HCT116 (cell line): ENCODE measurements around the gene NEK6. TPM values are rescaled to one million over a fixed set of nuclear protein-coding genes. Genes with fewer than 3 reads are reported as not detected.

ENCODE experiments used
- ATAC-seq: fragments of 200-7000 bp; cut with Tn5 transposase; 2 replicates; pipeline ENCODE4 v1.9.1; 2020; ENCODE audit warnings: mild to moderate bottlenecking, moderate library complexity
- BruUV-seq: library from RNA; stranded (reverse); fragments of 400-500 nt; replicated peaks from 2 replicates; lab custom pipeline; 2021; lab: Mats Ljungman, UMichigan
- CTCF ChIA-PET: fragments of 300-600 bp; sonication (Branson Sonifier 250); formaldehyde crosslinking; loops from one replicate; lab custom pipeline; 2021; ENCODE audit warnings: antibody characterized with exemption; lab: Charles Lee
- POLR2A ChIA-PET: fragments of 300-600, 350-600 bp; sonication (Branson Sonifier 250); formaldehyde crosslinking; loops from one replicate; lab custom pipeline; 2021; ENCODE audit warnings: antibody characterized with exemption; lab: Charles Lee
- RAD21 ChIA-PET, 2 experiments: fragments of 300-600 bp; sonication (Branson Sonifier 250); formaldehyde crosslinking; loops; one replicate each; lab custom pipeline; 2023; ENCODE audit warnings: low total read pairs in 2 of 2; ENCODE audit not compliant: uncharacterized antibody in 2 of 2, unreplicated experiment in 2 of 2, low non-redundant PET in 1 of 2; lab: Charles Lee
- DNase-seq: peaks from one replicate; pipeline ENCODE4 v3.0.0-alpha.2; 2010; ENCODE audit warnings: low read depth, low spot score
- H2AFZ ChIP-seq: fragments of 200-600 bp; shearing (Covaris generic), sonication (generic); 2 replicates; pipeline ENCODE4 v1.6.1; 2017; ENCODE audit warnings: low read depth, mixed run types, mixed read lengths, antibody characterized with exemption, low read length; ENCODE audit not compliant: poor library complexity, severe bottlenecking
- H3K27ac ChIP-seq: 2 replicates; pipeline ENCODE4 v1.5.1; 2012; ENCODE audit warnings: low read depth, low read length
- H3K27me3 ChIP-seq: fragments of 200-600 bp; sonication (generic); 2 replicates; pipeline ENCODE4 v1.6.1; 2016; ENCODE audit warnings: mixed run types, low read length, mixed read lengths; ENCODE audit not compliant: insufficient read depth
- H3K36me3 ChIP-seq, 2 experiments: fragments of 200-500 bp in 1 of 2; fragments of 200-600 bp in 1 of 2; sonication (Bioruptor generic) in 1 of 2; sonication (generic) in 1 of 2; 2 replicates each; pipeline versions ENCODE4 v1.5.1 to v1.6.1; 2014 to 2016; ENCODE audit warnings: low read length in 2 of 2, inconsistent platforms in 1 of 2, mixed read lengths in 1 of 2, mixed run types in 1 of 2; ENCODE audit not compliant: insufficient read depth in 2 of 2, control insufficient read depth in 1 of 2
- H3K4me1 ChIP-seq, 2 experiments: fragments of 200-600 bp in 1 of 2; sonication (generic) in 1 of 2; 2 replicates each; pipeline versions ENCODE4 v1.5.1 to v1.6.1; 2012 to 2017; ENCODE audit warnings: low read length in 2 of 2, inconsistent platforms in 1 of 2, mild to moderate bottlenecking in 1 of 2, mixed read lengths in 1 of 2, mixed run types in 1 of 2, moderate library complexity in 1 of 2; ENCODE audit not compliant: insufficient read depth in 2 of 2, control insufficient read depth in 1 of 2
- H3K4me2 ChIP-seq: fragments of 200-600 bp; sonication (generic); 2 replicates; pipeline ENCODE4 v1.6.1; 2017; ENCODE audit warnings: mixed run types, low read length, mixed read lengths
- H3K4me3 ChIP-seq, 2 experiments: fragments of 200-600 bp in 1 of 2; sonication (generic) in 1 of 2; replicated peaks in 1 of 2; 2 replicates each; pipeline ENCODE4 v1.5.1; 2011 to 2016; ENCODE audit warnings: low read length in 2 of 2, control low read depth in 1 of 2, low read depth in 1 of 2, mild to moderate bottlenecking in 1 of 2, mixed read lengths in 1 of 2, mixed run types in 1 of 2
- H3K79me2 ChIP-seq: fragments of 200-600 bp; sonication (generic); 2 replicates; pipeline ENCODE4 v1.6.1; 2017; ENCODE audit warnings: mild to moderate bottlenecking, mixed run types, low read length, moderate library complexity, mixed read lengths; ENCODE audit not compliant: insufficient read depth
- H3K9ac ChIP-seq: fragments of 200-600 bp; sonication (generic); 2 replicates; pipeline ENCODE4 v1.6.1; 2016; ENCODE audit warnings: low read length, mixed read lengths
- H3K9me2 ChIP-seq: fragments of 200-600 bp; sonication (generic), shearing (Covaris generic); 2 replicates; pipeline ENCODE4 v1.6.1; 2017; ENCODE audit warnings: mixed run types, mild to moderate bottlenecking, moderate library complexity; ENCODE audit not compliant: insufficient read depth
- H3K9me3 ChIP-seq, 2 experiments: fragments of 200-500 bp in 1 of 2; fragments of 200-600 bp in 1 of 2; sonication (Bioruptor generic) in 1 of 2; sonication (generic) in 1 of 2; 2 replicates each; pipeline ENCODE4 v1.6.1; 2014 to 2017; ENCODE audit warnings: low read length in 2 of 2, mixed read lengths in 2 of 2, inconsistent platforms in 1 of 2, low read depth in 1 of 2, mild to moderate bottlenecking in 1 of 2, mixed run types in 1 of 2, moderate library complexity in 1 of 2; ENCODE audit not compliant: control insufficient read depth in 1 of 2, insufficient read depth in 1 of 2
- H4K20me1 ChIP-seq: fragments of 200-600 bp; sonication (generic), shearing (Covaris generic); 2 replicates; pipeline ENCODE4 v1.6.1; 2017; ENCODE audit warnings: mixed run types, mild to moderate bottlenecking, moderate library complexity; ENCODE audit not compliant: insufficient read depth
- ATF3 ChIP-seq: IDR thresholded peaks from 2 replicates; pipeline ENCODE4 v1.6.1; 2012
- FOSL1 ChIP-seq: IDR thresholded peaks from 2 replicates; pipeline ENCODE4 v1.6.1; 2012; ENCODE audit warnings: low read depth
- MAX ChIP-seq: IDR thresholded peaks from 2 replicates; pipeline ENCODE4 v1.6.1; 2012
- POLR2A ChIP-seq: IDR thresholded peaks from 2 replicates; pipeline ENCODE4 v1.7.0; 2011; ENCODE audit warnings: borderline replicate concordance; ENCODE audit not compliant: insufficient read depth, insufficient read length; ENCODE audit errors: extremely low read depth
- POLR2AphosphoS5 ChIP-seq: IDR thresholded peaks from 2 replicates; pipeline ENCODE4 v1.6.1; 2011; ENCODE audit warnings: mild to moderate bottlenecking, low read depth, low read length, moderate library complexity
- SP1 ChIP-seq: IDR thresholded peaks from 2 replicates; pipeline ENCODE4 v1.6.1; 2012; ENCODE audit warnings: low read depth
- intact Hi-C: fragments of 100-400 bp; cut with micrococcal nuclease; formaldehyde crosslinking; loops from 2 replicates; pipeline ENCODE4 v1.10.0; 2022
- total RNA-seq: library from RNA; stranded (reverse); gene quantifications from one replicate; pipeline ENCODE4 v1.2.1, GENCODE V29; 2021; ENCODE audit not compliant: unreplicated experiment
- TF ChIP-seq, protein P1 (sequence below): IDR thresholded peaks from 2 replicates; pipeline ENCODE4 v1.6.1; 2012; ENCODE audit warnings: low read depth

The NEK6 gene
- total RNA-seq, 1 experiment from 2014 or later, result 40.8 TPM

DNA sequence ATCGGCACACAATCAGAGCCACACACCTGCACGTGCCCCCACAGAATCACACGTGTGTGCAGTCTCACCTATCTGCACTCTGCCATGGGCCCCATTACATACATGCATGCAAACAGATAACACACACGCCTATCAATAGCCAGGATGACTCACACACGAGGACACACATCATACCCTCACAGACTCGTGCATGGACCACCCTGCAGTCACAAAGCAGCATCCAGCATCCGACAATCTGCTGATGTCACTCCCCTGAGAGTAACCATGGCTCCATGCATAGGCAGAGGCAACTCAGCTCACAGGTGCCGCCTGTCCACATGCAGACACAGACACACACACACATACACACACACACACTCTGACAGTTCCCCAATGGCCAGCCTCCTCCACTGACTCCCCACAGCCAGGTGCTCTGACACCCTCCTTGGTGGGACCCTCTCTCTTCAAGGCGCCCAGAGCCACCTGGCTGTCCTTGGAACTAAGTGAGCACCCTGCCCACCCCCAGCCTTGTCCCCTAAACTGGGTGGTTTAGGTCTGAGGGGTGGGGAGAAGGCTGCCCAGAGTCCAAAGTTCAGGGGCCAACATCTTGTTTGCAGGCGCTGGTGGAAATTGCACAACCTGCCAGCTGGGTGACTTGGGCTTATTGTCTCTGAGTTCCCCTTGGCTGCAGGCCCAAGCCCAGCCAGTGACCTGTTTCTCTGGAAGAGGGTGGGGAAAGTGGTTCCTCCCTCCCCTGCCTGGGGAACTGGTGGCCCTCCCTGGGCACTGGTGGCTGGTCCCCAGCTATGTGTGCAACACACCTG lies 34.6 kb upstream of the NEK6 start:
- H3K9me2 ChIP-seq, result no peaks in the 10 kb centered on the region

GRCh38 chr9:124225945-124226344 lies 31.8 kb upstream of the NEK6 start:
- H3K4me1 ChIP-seq, result peaks cover 7 to 15% of the 10 kb centered on the region in 2 experiments; a peak in 3 of 4 replicates
- H3K4me2 ChIP-seq, result no peak overlapping the region
- POLR2A ChIA-PET, result no interaction called here
- H2AFZ ChIP-seq, result no peak overlapping the region
- no peak for ATAC-seq
- CTCF ChIA-PET, result no interaction called here
- H3K27ac ChIP-seq, result no peak overlapping the region
- intact Hi-C loops, result no loop called here
- H3K9ac ChIP-seq, result no peak overlapping the region
- H4K20me1 ChIP-seq, result no peaks in the 10 kb centered on the region
- H3K36me3 ChIP-seq, result no peaks in the 10 kb centered on the region
- H3K27me3 ChIP-seq, result no peaks in the 10 kb centered on the region
- no peak overlapping the region for H3K4me3 ChIP-seq
- H3K9me3 ChIP-seq, result no peaks in the 10 kb centered on the region
- H3K79me2 ChIP-seq, result no peaks in the 10 kb centered on the region
- TF ChIP-seq FOSL1 (no peak), POLR2AphosphoS5 (no peak), MAX (no peak)
- TF ChIP-seq, protein P1, sequence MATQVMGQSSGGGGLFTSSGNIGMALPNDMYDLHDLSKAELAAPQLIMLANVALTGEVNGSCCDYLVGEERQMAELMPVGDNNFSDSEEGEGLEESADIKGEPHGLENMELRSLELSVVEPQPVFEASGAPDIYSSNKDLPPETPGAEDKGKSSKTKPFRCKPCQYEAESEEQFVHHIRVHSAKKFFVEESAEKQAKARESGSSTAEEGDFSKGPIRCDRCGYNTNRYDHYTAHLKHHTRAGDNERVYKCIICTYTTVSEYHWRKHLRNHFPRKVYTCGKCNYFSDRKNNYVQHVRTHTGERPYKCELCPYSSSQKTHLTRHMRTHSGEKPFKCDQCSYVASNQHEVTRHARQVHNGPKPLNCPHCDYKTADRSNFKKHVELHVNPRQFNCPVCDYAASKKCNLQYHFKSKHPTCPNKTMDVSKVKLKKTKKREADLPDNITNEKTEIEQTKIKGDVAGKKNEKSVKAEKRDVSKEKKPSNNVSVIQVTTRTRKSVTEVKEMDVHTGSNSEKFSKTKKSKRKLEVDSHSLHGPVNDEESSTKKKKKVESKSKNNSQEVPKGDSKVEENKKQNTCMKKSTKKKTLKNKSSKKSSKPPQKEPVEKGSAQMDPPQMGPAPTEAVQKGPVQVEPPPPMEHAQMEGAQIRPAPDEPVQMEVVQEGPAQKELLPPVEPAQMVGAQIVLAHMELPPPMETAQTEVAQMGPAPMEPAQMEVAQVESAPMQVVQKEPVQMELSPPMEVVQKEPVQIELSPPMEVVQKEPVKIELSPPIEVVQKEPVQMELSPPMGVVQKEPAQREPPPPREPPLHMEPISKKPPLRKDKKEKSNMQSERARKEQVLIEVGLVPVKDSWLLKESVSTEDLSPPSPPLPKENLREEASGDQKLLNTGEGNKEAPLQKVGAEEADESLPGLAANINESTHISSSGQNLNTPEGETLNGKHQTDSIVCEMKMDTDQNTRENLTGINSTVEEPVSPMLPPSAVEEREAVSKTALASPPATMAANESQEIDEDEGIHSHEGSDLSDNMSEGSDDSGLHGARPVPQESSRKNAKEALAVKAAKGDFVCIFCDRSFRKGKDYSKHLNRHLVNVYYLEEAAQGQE, result no peak
- no peaks in the 10 kb centered on the region for H3K9me2 ChIP-seq
- RAD21 ChIA-PET, result no interaction called here
- no TSS peak for BruUV-seq
- no peak for DNase-seq

More for the DNA sequence above, 34.6 kb upstream of the NEK6 start:
- POLR2A ChIA-PET, result interaction anchor here (1.2 kb wide), 1 partner anchor 89 kb away, joined by 4 read pairs; no protein-coding TSS in a partner anchor
- Histone ChIP-seq H3K79me2 (no peaks in the 10 kb centered on the region), H3K9me3 (no peaks in the 10 kb centered on the region), H3K36me3 (no peaks in the 10 kb centered on the region), H4K20me1 (no peaks in the 10 kb centered on the region), H2AFZ (no peak overlapping the region), H3K27me3 (no peaks in the 10 kb centered on the region), H3K4me1 (peaks cover 15 to 28% of the 10 kb centered on the region in 2 experiments), H3K4me2 (peak overlapping the region; percentile 3; the same call in 1 of the 2 replicates), H3K27ac (no peak overlapping the region), H3K4me3 (no peak overlapping the region), H3K9ac (no peak overlapping the region)
- CTCF ChIA-PET, result no interaction called here
- DNase-seq (no peak), ATAC-seq (no peak)
- no TSS peak for BruUV-seq
- intact Hi-C loops, result no loop called here
- RAD21 ChIA-PET, result no interaction called here
- TF ChIP-seq ATF3 (no peak), SP1 (no peak), POLR2A (no peak)
